Endometrial microvascular endothelial cells (primary cell): ENCODE data around the gene LGR6. TPM values are rescaled to one million over a fixed set of nuclear protein-coding genes. Genes with fewer than 3 reads are reported as not detected.

Experiments
- in situ Hi-C: cut with HindIII; loops from 2 replicates; pipeline ENCODE4 v1.10.0; 2017; ENCODE audit warnings: low sequenced_read_pairs, low pct_unique_long_range_greater_than_20kb; ENCODE audit errors: inconsistent ontology term
- total RNA-seq: library from RNA; depleted of rRNA; stranded (reverse); fragments of >200 nt; gene quantifications from one replicate; pipeline ENCODE4 v1.2.3, GENCODE V29; 2015; ENCODE audit errors: inconsistent ontology term

LGR6 gene
- total RNA-seq, 1 donor from 2014 or later, result not detected

- in situ Hi-C loops, result no loop called here
Observed at GRCh38 chr1:202272103-202272845, 78.7 kb downstream of the LGR6 start.

DNA sequence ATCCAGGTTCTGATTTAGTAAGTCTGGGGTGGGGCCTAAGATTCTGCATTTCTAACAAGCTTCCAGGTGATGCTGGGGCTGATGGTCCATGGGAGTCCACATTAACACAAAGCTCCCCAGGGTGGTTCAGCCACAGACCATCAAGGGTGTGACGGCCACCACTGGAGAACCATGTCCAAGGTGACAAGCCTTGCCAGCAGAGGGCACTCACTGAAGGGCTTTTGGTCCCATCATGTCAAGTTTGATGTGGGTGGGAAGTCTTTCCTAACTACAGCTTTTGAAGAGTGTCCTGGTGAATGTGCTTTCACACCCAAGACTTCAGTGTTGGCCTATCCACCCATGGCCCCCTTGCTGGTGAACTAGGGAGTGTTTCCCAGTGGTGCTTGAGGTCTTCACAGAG, 81.0 kb downstream of the LGR6 start:
- in situ Hi-C loops, result no loop called here

DNA sequence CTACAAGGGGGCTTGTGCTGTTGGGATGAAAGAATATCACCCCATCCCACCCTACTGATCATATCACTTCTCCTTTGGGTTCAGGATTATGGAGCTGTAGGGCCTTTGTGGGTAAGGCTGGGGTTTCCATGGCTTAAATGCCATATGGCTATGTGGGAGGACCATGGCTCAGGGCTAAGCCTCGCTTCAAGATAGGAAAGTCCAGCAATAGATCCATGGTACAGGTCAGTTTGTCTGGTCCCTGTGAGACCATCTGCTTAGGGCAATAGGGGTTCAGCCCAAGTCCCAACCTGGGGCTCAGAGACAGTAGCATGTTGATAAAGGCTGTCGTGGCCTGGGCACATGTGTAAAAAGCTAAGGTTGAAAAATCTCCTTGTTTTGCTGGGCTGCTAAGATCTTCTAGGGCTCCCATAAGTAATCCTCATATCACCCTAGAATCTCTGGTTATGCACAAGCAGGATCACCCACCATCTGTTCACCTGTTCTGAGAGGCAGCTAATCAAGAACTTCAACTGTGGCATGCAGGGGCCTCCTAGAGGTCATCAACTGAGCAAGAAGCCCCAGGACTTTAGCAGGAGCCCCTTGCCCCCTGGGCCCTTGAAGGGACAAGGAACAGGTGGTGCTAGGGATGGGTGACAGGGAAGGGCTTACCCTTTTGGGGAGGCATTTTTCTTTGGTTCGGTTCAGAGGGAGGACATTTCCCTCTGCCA, 81.6 kb downstream of the LGR6 start:
- in situ Hi-C loops, result no loop called here

GRCh38 chr1:202276081-202276715, 82.6 kb downstream of the LGR6 start:
- in situ Hi-C loops, result no loop called here

DNA sequence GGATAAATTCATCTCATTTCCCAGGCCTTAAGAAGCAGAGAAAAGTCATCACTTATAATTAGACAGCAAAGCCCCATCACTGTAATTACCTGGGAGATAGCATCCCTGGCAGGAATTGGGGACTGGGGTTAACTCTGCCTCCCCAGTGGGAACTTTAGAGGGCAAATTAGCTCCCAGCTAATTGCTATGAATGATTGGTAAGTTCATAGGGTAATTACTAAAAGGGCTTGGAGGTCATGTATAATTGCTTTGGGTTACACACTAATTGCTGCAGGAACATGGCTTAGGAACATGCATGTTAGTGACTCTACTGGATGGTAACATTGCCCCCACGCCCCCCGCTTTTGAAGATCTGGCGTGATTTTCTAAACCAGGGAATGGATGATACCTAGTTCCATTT, 83.3 kb downstream of the LGR6 start:
- in situ Hi-C loops, result no loop called here

GRCh38 chr1:202278751-202279150, 85.2 kb downstream of the LGR6 start:
- in situ Hi-C loops, result no loop called here

- in situ Hi-C loops, result no loop called here
Observed at GRCh38 chr1:202279806-202280205, 86.2 kb downstream of the LGR6 start.

DNA sequence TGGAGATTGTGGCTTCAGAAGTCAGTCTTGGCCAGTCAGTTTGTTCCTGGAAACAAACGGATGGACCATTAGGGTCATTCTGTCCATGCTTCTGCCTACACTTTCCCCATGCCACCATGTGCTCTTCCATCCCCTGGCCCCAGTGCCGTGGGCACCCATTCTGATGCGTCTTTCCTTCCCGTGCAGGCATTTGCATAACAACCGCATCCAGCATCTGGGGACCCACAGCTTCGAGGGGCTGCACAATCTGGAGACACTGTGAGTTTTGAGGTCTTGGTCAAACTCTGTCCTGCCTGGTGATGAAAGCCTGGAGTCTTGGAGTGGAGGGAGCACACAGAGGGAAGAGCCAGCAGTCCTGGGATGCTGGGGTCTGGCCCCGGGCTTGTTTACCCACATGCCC, 87.0 kb downstream of the LGR6 start:
- in situ Hi-C loops, result no loop called here

- in situ Hi-C loops, result no loop called here
Observed at GRCh38 chr1:202281316-202282024, 87.9 kb downstream of the LGR6 start.

GRCh38 chr1:202282025-202282371, 88.4 kb downstream of the LGR6 start:
- in situ Hi-C loops, result no loop called here

- in situ Hi-C loops, result no loop called here
Observed at GRCh38 chr1:202282596-202283283, 89.1 kb downstream of the LGR6 start.

DNA sequence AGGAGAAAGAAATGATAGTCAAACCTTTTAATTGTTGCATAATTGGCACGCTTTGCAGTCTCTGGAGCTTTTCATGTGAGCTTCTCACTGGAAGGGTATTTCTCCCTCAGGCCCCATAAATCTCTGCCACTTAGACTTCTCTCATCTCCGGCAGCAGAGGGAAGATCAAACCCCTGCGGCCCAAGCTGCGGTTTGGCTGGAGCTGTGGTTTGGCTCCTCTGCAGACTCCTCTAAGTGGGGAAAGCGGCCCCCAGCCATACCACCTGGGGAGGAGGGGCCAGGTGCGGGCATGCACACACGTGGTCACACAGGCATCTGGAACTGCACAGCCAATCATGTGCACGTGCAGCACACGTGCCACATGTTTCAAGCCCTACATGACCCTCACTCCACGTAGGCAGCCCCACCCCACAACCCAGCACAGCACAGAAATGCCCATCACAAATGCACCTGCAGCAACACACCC, 89.8 kb downstream of the LGR6 start:
- in situ Hi-C loops, result no loop called here

- in situ Hi-C loops, result no loop called here
Observed at GRCh38 chr1:202283991-202284390, 90.4 kb downstream of the LGR6 start.

- in situ Hi-C loops, result no loop called here
Observed at GRCh38 chr1:202285908-202286307, 92.3 kb downstream of the LGR6 start.

DNA sequence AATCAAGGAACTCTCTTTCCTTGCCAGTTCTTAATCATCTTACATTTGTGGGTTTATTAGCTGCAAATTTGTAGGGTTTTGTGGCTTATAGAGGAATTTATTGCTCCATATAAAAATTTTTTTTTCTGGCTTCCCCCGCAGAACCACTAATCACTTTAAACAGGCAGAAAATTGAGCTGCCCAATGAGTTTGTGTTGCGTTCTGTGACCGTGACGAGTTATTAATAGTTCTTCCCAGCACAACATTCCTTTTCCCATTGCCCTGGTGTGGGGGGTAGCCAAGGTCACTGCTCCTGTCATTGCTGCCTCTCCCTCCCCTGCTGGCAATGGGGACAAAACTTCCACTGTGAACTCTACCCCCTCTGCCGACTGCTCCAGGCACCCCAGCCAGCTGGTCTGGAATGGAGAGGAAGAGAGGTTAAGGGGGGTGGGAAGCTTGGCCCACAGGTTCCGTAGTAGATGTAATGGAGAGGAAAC, 93.1 kb downstream of the LGR6 start:
- in situ Hi-C loops, result no loop called here

DNA sequence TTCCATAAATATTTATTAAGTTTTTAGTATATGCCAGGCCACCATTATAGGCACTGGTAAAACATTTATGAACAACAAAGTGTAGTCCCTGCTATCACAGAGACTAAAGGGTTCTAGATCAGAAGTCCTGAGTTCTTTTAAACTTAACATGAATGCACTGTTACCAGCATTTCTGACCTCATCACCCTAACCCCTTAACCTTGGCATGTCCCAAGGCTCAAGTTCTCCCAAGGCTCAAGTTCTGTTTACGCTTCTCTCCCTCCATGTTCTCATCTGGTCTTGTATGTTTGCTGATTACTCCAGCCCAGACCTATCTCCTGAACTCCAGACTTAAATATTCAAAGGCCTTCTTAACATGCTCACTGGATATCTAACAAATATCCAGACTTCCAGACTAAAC, 93.6 kb downstream of the LGR6 start:
- in situ Hi-C loops, result no loop called here

GRCh38 chr1:202288177-202288576, 94.6 kb downstream of the LGR6 start:
- in situ Hi-C loops, result no loop called here

DNA sequence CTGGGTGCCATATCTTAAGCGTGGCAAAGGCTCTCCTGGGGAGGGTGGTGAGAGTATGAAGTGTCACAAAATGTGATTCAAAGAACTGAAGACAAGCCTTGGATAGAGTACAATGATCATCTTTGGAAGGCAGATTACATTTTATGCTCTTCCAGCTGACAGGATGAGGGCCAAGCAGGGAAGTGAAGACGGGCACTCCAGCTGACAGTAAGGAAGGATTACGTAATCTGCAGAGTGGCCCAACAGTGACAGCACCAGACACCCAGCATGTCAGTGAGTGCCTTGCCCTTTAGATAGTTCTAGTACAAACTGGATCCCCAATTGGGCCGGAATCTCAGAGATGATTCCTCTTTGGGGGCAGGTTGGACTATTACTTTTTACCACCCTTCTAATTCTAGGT, 95.4 kb downstream of the LGR6 start:
- in situ Hi-C loops, result no loop called here

- in situ Hi-C loops, result no loop called here
Observed at GRCh38 chr1:202291001-202291400, 97.4 kb downstream of the LGR6 start.
